ENCODE results near the gene RPL7A.

DNA sequence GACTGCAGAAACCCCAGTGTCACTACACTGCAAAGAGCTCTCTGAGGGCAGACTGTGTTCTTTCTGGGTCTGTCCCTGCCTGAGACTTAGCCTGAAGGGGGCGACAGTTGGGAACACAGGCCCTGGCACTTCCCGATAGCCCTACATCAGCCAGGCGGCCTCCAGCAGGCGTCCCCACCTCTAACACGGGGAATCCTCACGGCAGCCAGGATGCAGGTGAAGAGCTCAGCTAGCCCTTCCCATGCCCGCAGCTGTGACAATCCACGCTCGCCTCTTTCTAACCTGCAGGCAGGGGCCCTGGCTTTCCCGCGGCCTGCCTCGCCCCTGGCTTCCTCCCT is 6.0 kb upstream of the RPL7A start:
- no peak for TF ChIP-seq POLR2A (IDR thresholded peaks at IDR 0.05)
- no peak for TF ChIP-seq CTCF (IDR thresholded peaks at IDR 0.05)
